Mammary epithelial cell (primary cell): ENCODE measurements around the gene RPAP2.

Source experiments
- EZH2 ChIP-seq: IDR thresholded peaks from 2 replicates; pipeline ENCODE4 v1.6.1; 2012; ENCODE audit warnings: low read length, inconsistent platforms, borderline replicate concordance
- TF ChIP-seq, protein P1 (sequence below), 2 donors: IDR thresholded peaks in 1 of 2; conservative IDR thresholded peaks in 1 of 2; 2 replicates each; pipeline ENCODE4 v1.5.1; 2011 to 2012; ENCODE audit warnings: inconsistent platforms in 2 of 2, low read length in 2 of 2, mild to moderate bottlenecking in 2 of 2, control low read depth in 1 of 2, low read depth in 1 of 2; ENCODE audit not compliant: insufficient read depth in 1 of 2; ENCODE audit errors: extremely low read depth in 1 of 2

DNA sequence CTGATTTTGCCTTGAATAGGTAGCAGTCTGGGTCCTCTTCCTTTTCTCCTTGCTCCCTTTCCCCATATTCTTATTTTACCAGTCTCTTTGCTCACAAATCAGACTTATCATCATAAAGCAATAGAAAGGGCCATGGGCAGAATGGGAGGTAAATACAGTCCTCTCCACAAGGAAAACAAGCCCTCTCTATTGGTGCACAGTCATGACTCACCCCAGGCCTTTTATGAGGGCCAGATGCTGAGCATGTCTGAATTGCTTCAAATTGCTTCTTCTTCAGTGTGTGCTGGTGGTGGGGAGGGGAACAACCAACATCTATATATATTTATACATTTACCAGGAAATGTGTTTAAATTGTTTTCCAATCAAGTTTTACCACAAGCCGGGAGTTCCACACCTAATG is 112.7 kb downstream of the RPAP2 start:
- TF ChIP-seq, protein P1, sequence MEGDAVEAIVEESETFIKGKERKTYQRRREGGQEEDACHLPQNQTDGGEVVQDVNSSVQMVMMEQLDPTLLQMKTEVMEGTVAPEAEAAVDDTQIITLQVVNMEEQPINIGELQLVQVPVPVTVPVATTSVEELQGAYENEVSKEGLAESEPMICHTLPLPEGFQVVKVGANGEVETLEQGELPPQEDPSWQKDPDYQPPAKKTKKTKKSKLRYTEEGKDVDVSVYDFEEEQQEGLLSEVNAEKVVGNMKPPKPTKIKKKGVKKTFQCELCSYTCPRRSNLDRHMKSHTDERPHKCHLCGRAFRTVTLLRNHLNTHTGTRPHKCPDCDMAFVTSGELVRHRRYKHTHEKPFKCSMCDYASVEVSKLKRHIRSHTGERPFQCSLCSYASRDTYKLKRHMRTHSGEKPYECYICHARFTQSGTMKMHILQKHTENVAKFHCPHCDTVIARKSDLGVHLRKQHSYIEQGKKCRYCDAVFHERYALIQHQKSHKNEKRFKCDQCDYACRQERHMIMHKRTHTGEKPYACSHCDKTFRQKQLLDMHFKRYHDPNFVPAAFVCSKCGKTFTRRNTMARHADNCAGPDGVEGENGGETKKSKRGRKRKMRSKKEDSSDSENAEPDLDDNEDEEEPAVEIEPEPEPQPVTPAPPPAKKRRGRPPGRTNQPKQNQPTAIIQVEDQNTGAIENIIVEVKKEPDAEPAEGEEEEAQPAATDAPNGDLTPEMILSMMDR (conservative IDR thresholded peaks at IDR 0.05 in 1 of 2, IDR thresholded peaks at IDR 0.05 in 1 of 2; ENCODE audit: extremely low read depth in 1 of 2, insufficient read depth in 1 of 2, low read depth in 1 of 2, low read length in 2 of 2), result no peak
- TF ChIP-seq EZH2, result no peak
